K562 (cell line): ENCODE results near the gene GAPDH. TPM values are rescaled to one million over a fixed set of nuclear protein-coding genes. Genes with fewer than 3 reads are reported as not detected.

Experiments used
- CHD1 ChIP-seq: fragments of 200-600 bp; sonication (generic); IDR thresholded peaks from one replicate; pipeline ENCODE4 v1.6.1; 2012; ENCODE audit warnings: mild to moderate bottlenecking, moderate library complexity, low read length, inconsistent platforms
- CSDE1 ChIP-seq, 2 experiments: fragments of 450-650 bp; IDR thresholded peaks; 2 replicates each; pipeline ENCODE4 v1.6.1; 2016; ENCODE audit warnings: mild to moderate bottlenecking in 1 of 2
- ETS2 ChIP-seq: IDR thresholded peaks from 2 replicates; pipeline ENCODE4 v1.6.1; 2016; ENCODE audit warnings: borderline replicate concordance, missing genetic modification characterization, mild to moderate bottlenecking, moderate library complexity, missing compliant biosample characterization; ENCODE audit not compliant: poor library complexity, severe bottlenecking
- ETV5 ChIP-seq: sonication (generic); formaldehyde crosslinking; IDR thresholded peaks from 2 replicates; pipeline ENCODE4 v1.4.0; 2020; ENCODE audit warnings: low read depth, mild to moderate bottlenecking, missing genetic modification reagents
- FIP1L1 ChIP-seq: fragments of 200-400 bp; formaldehyde crosslinking; IDR thresholded peaks from 2 replicates; pipeline ENCODE4 v1.6.1; 2018; ENCODE audit warnings: mild to moderate bottlenecking, low read depth, low read length; ENCODE audit not compliant: poor library complexity, severe bottlenecking
- HMBOX1 ChIP-seq: sonication (generic); IDR thresholded peaks from 2 replicates; pipeline ENCODE4 v1.6.1; 2016
- KAT2B ChIP-seq: IDR thresholded peaks from one replicate; pipeline ENCODE4 v1.6.1; 2012; ENCODE audit warnings: low read depth, mild to moderate bottlenecking, control low read depth, inconsistent platforms, low read length, moderate library complexity
- MAZ ChIP-seq, 2 experiments: fragments of 450-650 bp in 1 of 2; sonication (generic) in 1 of 2; formaldehyde crosslinking; IDR thresholded peaks in 1 of 2; conservative IDR thresholded peaks in 1 of 2; 2 replicates each; pipeline versions ENCODE4 v1.4.0 to v1.5.0; 2020; ENCODE audit warnings: mild to moderate bottlenecking in 1 of 2, missing genetic modification reagents in 1 of 2
- MCM5 ChIP-seq: fragments of 450-650 bp; IDR thresholded peaks from 2 replicates; pipeline ENCODE4 v1.6.1; 2016; ENCODE audit warnings: low read depth
- MECOM ChIP-seq: fragments of 250-450 bp; sonication (Bioruptor Pico); IDR thresholded peaks from 2 replicates; pipeline ENCODE4 v1.8.0; 2022; ENCODE audit warnings: inconsistent platforms
- NR2C2 ChIP-seq, 2 experiments: fragments of 200-800 bp in 1 of 2; sonication (Bioruptor generic) in 1 of 2; sonication (generic) in 1 of 2; formaldehyde crosslinking in 1 of 2; IDR thresholded peaks; 2 replicates each; pipeline versions ENCODE4 v1.6.1 to v1.8.0; 2016 to 2022; ENCODE audit warnings: mild to moderate bottlenecking in 1 of 2, missing compliant biosample characterization in 1 of 2, missing genetic modification characterization in 1 of 2, missing genetic modification reagents in 1 of 2
- PTBP1 ChIP-seq: fragments of 200-400 bp; formaldehyde crosslinking; IDR thresholded peaks from 2 replicates; pipeline ENCODE4 v1.6.1; 2017; ENCODE audit warnings: low read depth, low read length
- SMARCA5 ChIP-seq: fragments of 450-650 bp; IDR thresholded peaks from 2 replicates; pipeline ENCODE4 v1.6.1; 2016
- SNIP1 ChIP-seq: fragments of 450-650 bp; IDR thresholded peaks from 2 replicates; pipeline ENCODE4 v1.7.1; 2017; ENCODE audit warnings: low read depth, mild to moderate bottlenecking
- TBL1XR1 ChIP-seq, 2 experiments: IDR thresholded peaks; 2 replicates each; pipeline ENCODE4 v1.6.1; 2012; ENCODE audit warnings: improper control_type of control experiment in 2 of 2, low read length in 2 of 2, mild to moderate bottlenecking in 1 of 2
- TCF7L2 ChIP-seq: fragments of 150-350 bp; IDR thresholded peaks from 2 replicates; pipeline ENCODE4 v1.6.1; 2016; ENCODE audit warnings: low read depth, mild to moderate bottlenecking, low read length, moderate library complexity
- ZC3H11A ChIP-seq: IDR thresholded peaks from 2 replicates; pipeline ENCODE4 v1.6.1; 2012; ENCODE audit warnings: low read depth, low read length, improper control_type of control experiment
- ZNF449 ChIP-seq: fragments of 250-450 bp; sonication (Bioruptor Pico); IDR thresholded peaks from 2 replicates; pipeline ENCODE4 v1.8.0; 2022; ENCODE audit warnings: moderate library complexity, mild to moderate bottlenecking, inconsistent platforms
- ZNF717 ChIP-seq: fragments of 250-450 bp; sonication (Bioruptor Pico); IDR thresholded peaks from 2 replicates; pipeline ENCODE4 v1.5.0; 2021
- ZNF778 ChIP-seq: fragments of 450-650 bp; formaldehyde crosslinking; IDR thresholded peaks from 2 replicates; pipeline ENCODE4 v1.4.0; 2020; ENCODE audit warnings: mild to moderate bottlenecking, moderate library complexity
- polyA plus RNA-seq, 8 experiments: library from polyadenylated mRNA; depleted of rRNA in 4 of 8; stranded (reverse) in 5 of 8; unstranded in 3 of 8; fragments of >200 nt; fragmentation: Nextera tagmentation in 2 of 8; fragmentation: Illumina TruSeq in 1 of 8; extraction: Ambion mirVana in 2 of 8; extraction: Trizol in 1 of 8; gene quantifications; 2 replicates each; pipeline versions ENCODE4 v1.2.1 to v1.2.3, GENCODE V29; 2011 to 2014; ENCODE audit warnings: inconsistent platforms in 1 of 8, missing spikeins in 1 of 8
- total RNA-seq, 7 experiments: library from RNA; depleted of rRNA in 6 of 7; stranded (reverse); fragments of >200 nt in 6 of 7; fragmentation: Illumina TruSeq in 2 of 7; extraction: Trizol in 2 of 7; gene quantifications; 2 replicates each; pipeline versions ENCODE4 v1.2.1 to v1.2.3, GENCODE V29; 2011 to 2021; ENCODE audit warnings: low replicate concordance in 1 of 7
- TF ChIP-seq, protein P1 (sequence below): sonication (generic); formaldehyde crosslinking; IDR thresholded peaks from 2 replicates; pipeline ENCODE4 v1.8.0; 2022; ENCODE audit warnings: missing genetic modification reagents, mild to moderate bottlenecking, borderline replicate concordance
- TF ChIP-seq, protein P2 (sequence below): fragments of 450-650 bp; formaldehyde crosslinking; IDR thresholded peaks from 2 replicates; pipeline ENCODE4 v1.4.0; 2020; ENCODE audit warnings: mild to moderate bottlenecking

GAPDH gene
- total and polyA plus RNA-seq, 9 of the 15 experiments (the other 6 are each of a cell fraction or from before 2014, with no cell fraction given), result 2,206 to 6,793 (median 4,217) TPM

DNA sequence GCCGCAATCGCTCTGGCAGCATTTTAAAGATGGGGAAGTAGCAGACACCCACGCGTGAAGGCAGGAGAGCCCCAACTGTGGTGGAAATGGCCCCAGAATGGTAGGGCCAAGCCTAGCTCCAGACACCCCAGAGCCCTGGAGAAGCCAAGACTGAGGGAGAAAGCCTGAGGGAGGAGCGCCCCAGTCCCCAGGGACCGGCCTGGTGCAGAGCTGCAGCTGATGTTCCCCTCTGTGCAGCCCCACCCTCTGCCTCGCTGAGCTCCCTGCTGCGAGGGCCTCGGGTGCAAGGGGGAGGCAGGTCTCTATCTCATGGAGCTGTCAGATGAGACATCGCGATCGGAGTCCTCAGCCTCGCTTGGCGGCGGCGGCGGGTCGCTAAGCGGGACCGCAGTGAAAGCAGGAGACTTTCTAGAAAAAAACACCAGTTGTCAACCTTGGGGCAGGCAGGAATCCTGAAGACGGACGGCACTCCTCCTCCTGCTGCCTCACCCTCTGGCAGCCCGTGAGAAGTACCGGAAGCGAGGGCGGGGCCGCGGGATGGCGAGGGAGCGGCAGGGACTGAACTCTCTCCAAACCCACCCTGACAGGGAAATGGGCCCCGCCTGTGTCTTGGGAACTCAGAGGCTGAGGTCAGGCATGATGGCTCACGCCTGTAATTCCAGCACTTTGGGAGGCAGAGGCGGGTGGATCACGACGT lies 6.0 kb downstream of the GAPDH start (continued):
- no peak for TF ChIP-seq HMBOX1
- TF ChIP-seq CHD1, result peak; percentile 13
- peak; percentile 36 for TF ChIP-seq FIP1L1
- no peak for TF ChIP-seq ZNF717
- TF ChIP-seq SNIP1, result no peak
- TF ChIP-seq, protein P1, sequence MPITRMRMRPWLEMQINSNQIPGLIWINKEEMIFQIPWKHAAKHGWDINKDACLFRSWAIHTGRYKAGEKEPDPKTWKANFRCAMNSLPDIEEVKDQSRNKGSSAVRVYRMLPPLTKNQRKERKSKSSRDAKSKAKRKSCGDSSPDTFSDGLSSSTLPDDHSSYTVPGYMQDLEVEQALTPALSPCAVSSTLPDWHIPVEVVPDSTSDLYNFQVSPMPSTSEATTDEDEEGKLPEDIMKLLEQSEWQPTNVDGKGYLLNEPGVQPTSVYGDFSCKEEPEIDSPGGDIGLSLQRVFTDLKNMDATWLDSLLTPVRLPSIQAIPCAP (CRISPR knock-in tag), result no peak
- no peak for TF ChIP-seq CSDE1 (IDR thresholded peaks at IDR 0.05)
- no peak for TF ChIP-seq ZNF449 (CRISPR knock-in tag)
- TF ChIP-seq TCF7L2, result no peak
- peak; percentile 67 for TF ChIP-seq ETV5 (CRISPR knock-in tag)
- TF ChIP-seq TBL1XR1 (IDR thresholded peaks at IDR 0.05; ENCODE audit: low read length in 2 of 2), result no peak
- TF ChIP-seq MCM5, result no peak
- TF ChIP-seq PTBP1, result no peak
- TF ChIP-seq ZC3H11A, result no peak
- TF ChIP-seq SMARCA5, result no peak
- no peak for TF ChIP-seq NR2C2 (CRISPR knock-in tag; IDR thresholded peaks at IDR 0.05)
- TF ChIP-seq NR2C2 (tag; IDR thresholded peaks at IDR 0.05), result no peak
- no peak for TF ChIP-seq ZNF778 (CRISPR knock-in tag)
- TF ChIP-seq MECOM, result no peak
- TF ChIP-seq KAT2B, result no peak
- no peak for TF ChIP-seq ETS2 (tag)
- TF ChIP-seq MAZ (CRISPR knock-in tag; conservative IDR thresholded peaks at IDR 0.05 in 1 of 2, IDR thresholded peaks at IDR 0.05 in 1 of 2), result peak; percentile 56 to 76
- TF ChIP-seq, protein P2, sequence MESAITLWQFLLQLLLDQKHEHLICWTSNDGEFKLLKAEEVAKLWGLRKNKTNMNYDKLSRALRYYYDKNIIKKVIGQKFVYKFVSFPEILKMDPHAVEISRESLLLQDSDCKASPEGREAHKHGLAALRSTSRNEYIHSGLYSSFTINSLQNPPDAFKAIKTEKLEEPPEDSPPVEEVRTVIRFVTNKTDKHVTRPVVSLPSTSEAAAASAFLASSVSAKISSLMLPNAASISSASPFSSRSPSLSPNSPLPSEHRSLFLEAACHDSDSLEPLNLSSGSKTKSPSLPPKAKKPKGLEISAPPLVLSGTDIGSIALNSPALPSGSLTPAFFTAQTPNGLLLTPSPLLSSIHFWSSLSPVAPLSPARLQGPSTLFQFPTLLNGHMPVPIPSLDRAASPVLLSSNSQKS (CRISPR knock-in tag), result no peak
